ENCODE results near the gene NCKAP5.

- TF ChIP-seq EZH2 (IDR thresholded peaks at IDR 0.05; ENCODE audit: insufficient read depth, poor library complexity, severe bottlenecking) (no peak), EZH2phosphoT487 (IDR thresholded peaks at IDR 0.05; ENCODE audit: insufficient read depth, low read depth) (no peak)
These were observed 900.6 kb downstream of the NCKAP5 start for GRCh38 chr2:132667706-132668105.

Measured in GM23248 (cell line).